T-helper 9 cell (primary cell): Measurements from ENCODE around the gene UBE2QL1.

Source experiments
- DNase-seq: peaks from one replicate; pipeline ENCODE4 v3.0.0-alpha.2; 2020

Gene UBE2QL1

DNA sequence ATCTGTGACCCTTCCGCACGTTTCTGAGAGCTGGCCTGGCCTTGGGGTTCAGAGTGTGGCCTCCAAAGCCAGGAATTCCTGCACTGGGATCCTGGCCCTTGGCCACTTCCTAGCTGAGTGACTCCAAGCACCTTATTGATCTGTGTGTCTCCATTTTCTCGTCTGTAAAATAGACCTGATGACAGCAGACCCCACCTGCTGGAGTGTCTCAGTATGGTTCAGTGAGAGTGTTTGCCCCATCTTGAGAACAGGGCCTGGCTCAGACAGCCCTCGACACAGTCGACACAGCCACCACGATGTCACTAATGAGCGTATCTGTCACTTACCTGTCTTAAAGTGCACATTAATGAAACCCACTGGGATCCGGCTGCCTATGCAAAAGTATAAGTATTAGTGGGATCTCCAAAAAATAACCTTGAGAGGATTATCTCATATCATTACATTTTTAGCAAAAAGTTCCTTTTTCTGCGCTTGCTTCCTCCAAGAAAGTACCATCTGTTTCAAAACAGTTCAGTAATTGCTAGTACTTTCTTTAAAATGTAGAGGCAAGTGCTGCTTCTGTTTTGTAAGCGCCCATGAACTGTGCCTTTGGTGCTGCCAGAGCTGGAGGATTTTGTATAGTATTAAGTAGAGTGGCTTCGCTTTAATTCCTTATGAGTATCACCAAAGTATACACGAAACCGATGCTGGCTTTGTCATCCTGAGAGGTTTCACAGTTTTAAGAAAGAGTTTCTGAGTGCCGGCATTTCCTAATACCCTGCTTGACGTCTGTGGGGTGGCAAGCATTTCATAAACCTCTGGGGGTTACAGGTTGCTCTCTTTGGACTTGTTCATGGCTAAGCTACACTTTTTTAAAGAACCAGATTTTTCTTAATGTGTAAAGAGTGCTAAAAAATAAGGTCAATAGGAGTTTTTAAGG lies 31.7 kb downstream of the UBE2QL1 start:
- no peak for DNase-seq

- no peak for DNase-seq
Observed at GRCh38 chr5:6482735-6483134, 34.1 kb downstream of the UBE2QL1 start.

DNA sequence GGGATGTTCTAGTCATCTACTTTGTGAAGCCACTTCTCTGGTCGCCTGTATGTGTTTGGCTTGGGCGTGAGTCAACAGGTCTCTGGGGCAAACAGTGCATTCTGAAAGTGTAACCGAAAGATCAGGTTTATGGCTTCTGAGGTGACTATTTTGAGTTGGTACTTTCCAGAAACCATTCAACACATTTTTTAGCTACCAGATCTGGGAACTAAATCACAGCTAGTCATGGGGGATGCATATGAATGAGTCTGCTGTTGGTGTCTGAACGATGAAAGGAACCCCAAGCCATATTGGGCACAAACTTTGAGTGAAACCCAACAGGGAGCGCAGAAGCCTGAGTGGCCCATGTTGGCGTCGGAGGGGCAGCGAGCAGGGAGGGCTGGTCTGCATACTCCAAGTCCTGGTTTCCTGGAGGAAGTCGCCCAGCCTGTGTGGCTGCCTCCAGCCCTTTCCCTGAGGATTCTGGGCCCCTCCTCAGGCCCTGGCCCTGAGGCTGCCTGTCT lies 35.3 kb downstream of the UBE2QL1 start:
- DNase-seq, result no peak

DNA sequence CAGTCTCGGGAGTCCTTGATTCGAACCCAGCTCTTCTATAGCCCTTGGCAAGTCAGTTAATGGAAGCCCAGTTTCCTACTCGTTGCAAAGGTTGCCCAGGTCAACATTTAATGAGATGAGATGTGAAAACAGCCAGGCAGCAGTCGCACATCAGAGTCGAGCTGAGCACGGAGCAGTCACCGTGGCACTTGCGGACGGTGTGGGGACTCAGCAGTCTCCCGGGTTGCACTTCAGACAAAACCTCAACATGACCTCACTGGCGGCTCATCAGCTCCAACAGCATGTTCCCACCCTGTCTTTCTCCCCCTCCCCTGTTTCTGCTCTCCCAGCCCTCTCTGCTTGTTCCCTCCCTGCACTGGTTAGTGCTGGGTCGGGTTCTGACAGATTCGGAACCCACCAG lies 35.8 kb downstream of the UBE2QL1 start:
- no peak for DNase-seq

DNA sequence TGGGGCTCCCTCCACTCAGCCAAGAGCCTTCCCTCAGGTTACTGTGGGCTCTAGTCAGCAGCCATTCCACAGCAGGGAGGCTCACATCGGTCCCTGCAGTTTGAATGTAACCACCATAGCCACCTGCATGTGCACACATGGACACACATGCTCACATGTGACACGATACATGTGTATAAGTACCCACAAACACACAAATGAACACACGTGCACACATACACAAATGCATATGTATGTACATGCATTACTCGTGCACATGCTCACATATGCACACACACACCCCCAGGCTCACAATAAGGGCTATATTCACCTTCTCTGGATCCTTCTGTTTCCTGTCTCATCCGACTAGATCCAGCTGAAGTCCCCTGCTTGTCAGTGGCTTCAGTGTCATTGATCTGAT lies 36.2 kb downstream of the UBE2QL1 start:
- DNase-seq, result no peak

DNA sequence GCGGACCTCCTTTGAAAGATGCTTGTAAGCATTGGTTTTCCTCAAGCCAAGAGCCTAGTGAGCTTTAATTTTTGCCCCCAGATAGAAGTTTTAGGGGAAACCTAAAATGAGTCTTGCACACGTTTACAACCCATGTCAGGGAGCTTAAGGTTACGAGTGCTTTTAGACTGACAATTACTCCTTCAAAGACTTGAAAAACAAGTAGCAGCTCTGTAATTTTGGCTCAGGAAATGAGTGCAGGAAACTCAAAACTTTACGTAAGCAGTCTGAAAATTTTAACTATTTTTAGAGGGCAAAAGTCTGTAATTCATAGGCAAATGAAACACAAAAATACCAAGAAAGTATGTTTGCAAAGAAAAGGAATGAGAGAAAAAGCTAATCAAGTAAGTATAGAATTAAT lies 36.8 kb downstream of the UBE2QL1 start:
- no peak for DNase-seq

DNA sequence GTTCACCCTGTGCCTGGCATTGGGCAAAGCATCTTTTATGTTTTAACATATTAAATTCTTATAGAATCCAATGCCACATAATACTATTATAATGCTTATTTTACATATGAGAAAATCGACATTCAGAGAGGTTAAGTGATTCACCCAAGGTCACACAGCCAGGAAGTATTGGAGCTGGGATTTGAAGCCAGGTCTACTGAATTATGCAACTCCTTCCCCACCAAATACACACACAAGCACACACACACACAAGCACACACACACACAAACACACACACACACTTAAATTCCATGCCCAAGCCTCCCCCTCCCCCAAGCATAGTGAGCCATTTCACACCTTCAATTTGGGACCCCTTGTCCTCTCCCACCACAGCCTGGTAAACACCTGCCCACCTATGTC lies 37.4 kb downstream of the UBE2QL1 start:
- DNase-seq, result no peak

DNA sequence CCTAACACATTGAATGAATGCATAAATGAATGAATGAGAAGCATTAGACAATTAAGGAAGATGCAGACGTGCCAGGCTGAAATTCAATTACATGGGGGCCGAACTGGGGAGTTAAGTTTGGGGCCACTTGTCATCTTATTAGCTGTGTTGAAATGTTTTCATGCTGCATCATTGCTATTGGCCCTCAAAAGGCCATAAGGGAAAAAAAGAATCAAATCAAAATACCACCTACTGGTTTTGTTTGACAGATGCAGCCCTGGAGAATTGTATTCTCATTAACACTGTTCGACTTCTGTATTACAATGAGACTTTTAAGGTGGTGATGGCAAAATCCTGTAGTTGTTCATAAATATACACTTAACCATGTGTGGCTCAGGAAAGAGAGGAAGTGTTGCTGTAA lies 38.4 kb downstream of the UBE2QL1 start:
- no peak for DNase-seq

DNA sequence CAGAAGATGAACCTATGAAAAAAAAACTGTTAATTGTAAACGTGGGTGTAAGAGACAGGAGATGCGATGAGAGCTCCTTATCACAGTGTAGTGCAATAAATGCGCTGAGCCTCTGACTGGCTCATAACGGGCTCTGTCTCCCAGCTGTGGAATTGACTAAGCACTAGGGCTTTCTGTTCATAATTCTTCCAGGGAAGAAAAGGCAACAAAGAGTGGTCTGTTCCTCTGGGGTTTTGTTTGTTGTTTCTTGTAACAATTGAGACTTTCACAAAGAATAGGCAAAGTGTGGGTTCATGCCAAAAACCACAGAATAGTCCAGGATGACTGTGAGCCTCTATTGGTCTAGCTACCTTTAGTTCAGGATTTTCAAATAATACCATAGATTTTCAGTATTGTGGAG lies 39.4 kb downstream of the UBE2QL1 start:
- DNase-seq, result no peak

DNA sequence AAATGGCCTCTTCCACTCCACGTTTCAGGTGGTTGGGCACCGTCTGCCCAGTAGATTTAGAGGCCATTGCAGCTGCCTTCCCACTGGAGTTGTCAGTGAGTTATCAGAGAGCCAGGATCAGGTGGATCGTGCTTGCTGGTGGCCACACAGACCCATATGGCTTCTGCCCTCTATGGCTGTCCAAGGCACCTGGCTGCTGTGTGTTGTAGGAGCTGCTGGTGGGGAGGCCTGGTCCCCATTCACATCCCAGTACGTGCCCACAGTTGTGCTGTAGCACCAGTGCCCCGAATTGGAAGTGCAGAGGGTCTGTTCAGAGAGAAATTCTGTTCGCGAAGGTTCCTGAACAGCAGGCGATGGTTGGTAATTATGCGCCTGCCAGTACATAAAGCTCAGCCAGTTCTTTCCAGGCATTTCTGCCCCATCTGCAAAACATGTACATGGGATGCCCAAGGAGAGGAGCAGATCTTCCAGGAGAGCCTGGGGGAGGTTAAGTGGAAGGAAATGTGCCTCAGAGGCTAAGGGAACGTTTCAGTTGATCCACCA lies 41.1 kb downstream of the UBE2QL1 start:
- DNase-seq, result no peak

DNA sequence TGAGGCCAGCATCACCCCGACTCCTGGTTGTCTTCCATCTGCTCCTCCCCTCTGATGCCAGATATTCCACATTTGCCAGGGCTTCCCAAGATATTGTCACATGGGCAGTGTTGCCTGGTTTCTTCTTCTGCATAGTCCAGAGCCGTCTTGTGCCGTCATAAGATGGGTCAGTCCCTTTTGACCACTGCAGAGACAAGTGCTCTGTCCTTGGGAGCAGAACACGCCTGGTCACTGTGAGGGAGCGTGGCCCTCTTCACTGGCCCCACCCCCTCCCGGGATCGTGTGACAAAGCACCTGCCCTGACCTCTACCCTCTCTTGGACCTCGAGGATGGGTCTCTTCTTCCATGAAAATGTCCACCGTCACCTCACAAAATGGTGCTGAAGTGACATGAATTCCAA lies 41.6 kb downstream of the UBE2QL1 start:
- DNase-seq, result no peak

DNA sequence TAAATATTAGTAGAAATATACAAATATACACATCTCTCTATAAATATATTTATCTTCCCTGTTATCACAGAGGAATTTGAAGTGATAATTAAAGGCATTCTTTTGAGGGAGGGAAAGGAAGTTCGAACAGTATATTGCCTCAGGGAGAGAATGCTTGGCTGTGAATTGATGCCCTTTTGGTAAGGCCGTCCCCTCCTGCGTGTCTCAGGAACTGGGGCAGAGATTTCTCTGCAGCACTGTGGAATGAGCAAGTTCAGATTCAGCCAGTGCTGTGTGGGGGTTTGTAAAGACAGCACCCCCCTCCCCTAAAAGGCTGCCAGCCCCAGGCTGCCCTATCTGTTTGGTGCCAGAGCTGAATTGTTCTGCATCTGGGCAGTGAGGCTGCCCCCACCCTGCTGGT lies 42.0 kb downstream of the UBE2QL1 start:
- no peak for DNase-seq

DNA sequence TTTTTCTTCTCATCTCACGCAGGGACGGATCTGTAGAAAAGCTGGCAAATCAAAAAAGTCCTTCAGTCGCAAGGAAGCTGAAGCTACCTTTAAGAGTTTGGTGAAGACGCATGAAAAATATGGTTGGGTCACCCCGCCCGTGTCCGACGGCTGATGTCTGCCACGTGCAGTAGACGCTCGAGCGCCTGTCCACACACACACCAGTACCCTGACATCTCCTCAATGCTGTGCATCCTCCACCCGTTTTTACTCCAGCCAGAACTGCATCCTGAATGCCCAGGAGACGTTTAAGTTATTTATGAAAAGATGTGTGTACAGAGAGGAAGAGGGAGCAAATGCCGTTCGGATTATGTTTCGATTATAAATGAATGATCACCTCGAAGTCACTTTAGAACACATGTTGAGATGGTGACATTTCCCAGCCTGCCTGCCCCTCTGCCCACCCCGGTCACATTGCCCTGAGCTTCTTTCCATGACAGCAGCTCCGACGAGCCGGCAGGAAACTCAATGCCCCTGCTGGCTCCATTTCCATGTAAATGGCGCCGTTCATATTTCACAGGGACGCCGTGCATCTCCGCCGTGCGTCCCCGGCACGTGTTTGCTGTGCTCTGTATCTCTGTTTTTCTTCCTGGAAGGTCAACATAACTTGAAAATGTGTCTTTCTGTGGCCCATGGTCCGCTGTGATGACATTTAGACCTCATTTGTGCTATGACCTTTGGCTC lies 42.7 kb downstream of the UBE2QL1 start:
- DNase-seq, result no peak

DNA sequence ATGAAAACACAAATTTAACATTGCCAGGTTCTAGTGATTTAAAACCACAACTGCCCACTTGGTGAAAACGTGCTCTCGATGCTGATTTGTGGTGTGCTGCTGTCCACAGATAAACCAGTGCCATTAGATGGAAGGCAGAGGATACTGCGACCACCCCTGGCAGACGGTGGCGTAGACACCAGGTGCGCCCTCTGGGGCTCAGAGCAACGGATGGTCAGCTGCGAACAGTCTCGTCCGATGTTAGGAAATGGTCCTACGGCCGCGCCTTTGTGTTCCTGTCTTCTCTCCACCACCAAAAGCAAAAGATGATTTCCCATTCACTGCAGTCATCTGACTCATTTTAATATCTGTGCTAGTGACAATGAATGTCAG lies 43.2 kb downstream of the UBE2QL1 start:
- no peak for DNase-seq

DNA sequence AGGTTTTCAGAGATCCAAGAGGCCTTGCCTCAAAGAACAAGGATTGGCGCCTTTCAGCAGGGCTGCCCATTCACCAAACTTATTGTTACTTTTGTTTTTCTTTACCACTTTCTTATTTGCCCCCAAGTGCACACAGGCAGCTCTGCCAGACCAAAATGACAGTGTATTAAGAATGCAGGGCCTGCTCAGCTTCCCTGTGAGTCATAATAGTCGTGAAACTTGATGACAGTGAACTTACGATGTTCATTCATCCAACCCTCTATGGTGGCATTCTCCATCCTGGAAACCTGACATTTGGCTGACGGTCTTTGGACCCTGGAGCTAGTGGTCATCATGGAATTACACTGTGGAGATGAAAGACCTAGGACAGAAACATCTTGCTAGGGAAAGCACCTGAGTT lies 44.3 kb downstream of the UBE2QL1 start:
- DNase-seq, result no peak

GRCh38 chr5:6493681-6494454 lies 45.2 kb downstream of the UBE2QL1 start:
- no peak for DNase-seq

DNA sequence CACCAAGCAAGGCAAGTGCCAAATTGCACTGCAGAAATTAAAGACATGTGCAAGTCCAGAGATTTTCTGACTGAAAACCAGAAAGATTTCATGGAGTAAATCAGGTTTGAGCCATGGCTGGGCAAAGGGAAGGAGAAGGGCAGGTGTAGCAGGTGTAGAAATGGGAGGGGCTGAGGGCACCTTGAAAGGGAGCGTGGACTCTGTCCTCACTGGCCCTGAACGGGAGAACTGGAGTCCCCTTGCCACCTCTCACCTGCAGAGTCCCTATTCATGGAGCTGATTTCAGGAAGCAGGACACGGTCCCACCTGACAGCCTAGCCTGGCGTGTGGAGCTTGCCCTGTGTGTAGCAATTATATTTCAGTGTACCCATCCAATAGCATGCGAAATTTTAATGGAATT lies 46.3 kb downstream of the UBE2QL1 start:
- DNase-seq, result no peak

GRCh38 chr5:6495433-6496206 lies 47.0 kb downstream of the UBE2QL1 start:
- DNase-seq, result no peak

GRCh38 chr5:6496207-6496584 lies 47.5 kb downstream of the UBE2QL1 start:
- no peak for DNase-seq

GRCh38 chr5:6496636-6497035 lies 48.0 kb downstream of the UBE2QL1 start:
- DNase-seq, result no peak

DNA sequence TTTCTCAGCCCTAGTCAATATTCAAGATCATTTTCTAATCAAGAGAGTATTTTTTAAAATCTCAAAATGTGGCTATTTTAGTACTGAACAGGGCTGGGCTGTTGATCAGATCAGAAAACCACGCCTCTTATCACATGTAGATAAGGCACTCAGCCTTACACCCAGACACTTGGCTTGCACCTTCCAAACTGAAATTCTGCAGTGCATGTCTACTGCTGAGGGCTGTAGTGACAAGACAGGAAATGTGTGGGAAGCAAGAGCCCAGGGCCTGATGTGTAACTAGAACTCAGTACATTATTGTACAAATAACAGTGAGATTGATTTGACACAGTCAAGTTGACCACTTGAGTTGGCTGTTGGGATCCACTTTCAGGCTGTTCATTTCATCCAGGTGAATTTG lies 48.6 kb downstream of the UBE2QL1 start:
- no peak for DNase-seq

DNA sequence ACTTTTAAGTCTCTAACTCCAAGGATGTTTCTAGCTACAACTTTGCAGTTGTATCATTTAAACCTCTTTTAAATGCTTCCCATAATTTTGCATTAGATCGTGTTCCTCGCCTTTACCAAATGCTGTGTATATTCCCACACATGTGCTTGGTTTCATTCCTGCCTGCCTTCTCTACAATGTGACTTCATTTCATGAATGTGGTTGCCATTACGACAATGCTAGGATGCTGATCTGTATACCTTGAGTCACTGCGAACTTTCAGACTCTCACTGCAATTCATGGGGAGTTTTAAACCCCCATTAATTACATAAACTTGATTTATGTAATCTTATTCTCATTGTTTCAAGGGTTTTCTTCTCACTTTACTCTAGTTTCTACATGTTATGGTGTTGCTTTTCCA lies 50.3 kb downstream of the UBE2QL1 start:
- no peak for DNase-seq
